D721Med (cell line): ENCODE results near the gene FAM124B.

Experiments
- DNase-seq: peaks from one replicate; pipeline ENCODE4 v3.0.0; 2011; ENCODE audit warnings: low spot score; ENCODE audit not compliant: insufficient read length
- FAIRE-seq: peaks from 2 replicates; lab custom pipeline; 2011; peaks lifted over from hg19 to GRCh38; lab: Jason Lieb, UNC
- TF ChIP-seq, protein P1 (sequence below): IDR thresholded peaks from 2 replicates; pipeline ENCODE4 v1.5.1; 2012; ENCODE audit warnings: mild to moderate bottlenecking, control low read depth; ENCODE audit not compliant: insufficient read depth; ENCODE audit errors: missing control alignments

FAM124B gene, protein sequence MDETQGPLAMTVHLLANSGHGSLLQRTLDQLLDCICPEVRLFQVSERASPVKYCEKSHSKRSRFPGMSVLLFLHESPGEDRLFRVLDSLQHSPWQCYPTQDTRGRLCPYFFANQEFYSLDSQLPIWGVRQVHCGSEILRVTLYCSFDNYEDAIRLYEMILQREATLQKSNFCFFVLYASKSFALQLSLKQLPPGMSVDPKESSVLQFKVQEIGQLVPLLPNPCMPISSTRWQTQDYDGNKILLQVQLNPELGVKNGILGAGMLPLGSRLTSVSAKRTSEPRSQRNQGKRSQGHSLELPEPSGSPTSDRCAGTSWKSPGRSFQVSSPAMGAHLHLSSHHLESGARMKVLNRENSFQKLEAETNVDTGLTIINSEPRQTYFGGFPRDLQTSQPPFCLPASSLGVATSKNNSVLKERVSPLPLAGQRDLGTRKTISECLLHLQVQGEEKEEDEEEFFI

DNA sequence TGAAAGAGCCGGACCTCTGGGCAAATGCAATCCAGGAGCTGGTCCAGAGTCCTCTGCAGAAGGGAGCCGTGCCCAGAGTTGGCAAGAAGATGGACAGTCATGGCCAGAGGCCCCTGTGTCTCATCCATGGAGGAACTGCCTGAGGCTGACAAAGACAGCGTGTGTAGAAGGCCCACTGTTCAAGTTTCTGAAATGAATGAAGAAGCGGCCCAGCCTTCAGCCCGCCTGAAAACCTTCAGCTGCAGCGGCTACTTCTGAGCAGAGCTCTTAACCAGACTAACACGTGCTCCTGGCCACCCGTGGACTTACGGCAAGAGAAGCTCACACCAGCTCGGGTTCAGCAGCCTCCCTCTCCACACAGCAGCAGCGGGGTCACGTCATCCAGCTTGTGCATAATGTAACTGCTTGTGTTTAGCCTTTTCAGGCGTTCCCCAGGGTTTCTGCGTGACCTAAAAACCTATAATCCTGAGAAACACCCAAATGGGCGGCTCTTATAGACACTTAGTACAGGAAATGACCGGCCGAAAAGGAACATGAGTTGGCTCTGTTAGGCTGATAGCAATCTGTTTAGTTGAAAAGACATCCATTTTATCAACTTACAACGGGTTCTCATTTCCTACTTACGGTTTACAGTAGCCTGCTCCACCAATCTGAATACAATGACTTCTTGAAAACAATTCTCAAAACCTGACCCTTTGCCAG lies at the start of gene FAM124B:
FAM124B (minus strand) TSS at position 467 of the 702 bp plus-strand sequence; CDS start at position 128, 339 bp downstream.
- TF ChIP-seq, protein P1, sequence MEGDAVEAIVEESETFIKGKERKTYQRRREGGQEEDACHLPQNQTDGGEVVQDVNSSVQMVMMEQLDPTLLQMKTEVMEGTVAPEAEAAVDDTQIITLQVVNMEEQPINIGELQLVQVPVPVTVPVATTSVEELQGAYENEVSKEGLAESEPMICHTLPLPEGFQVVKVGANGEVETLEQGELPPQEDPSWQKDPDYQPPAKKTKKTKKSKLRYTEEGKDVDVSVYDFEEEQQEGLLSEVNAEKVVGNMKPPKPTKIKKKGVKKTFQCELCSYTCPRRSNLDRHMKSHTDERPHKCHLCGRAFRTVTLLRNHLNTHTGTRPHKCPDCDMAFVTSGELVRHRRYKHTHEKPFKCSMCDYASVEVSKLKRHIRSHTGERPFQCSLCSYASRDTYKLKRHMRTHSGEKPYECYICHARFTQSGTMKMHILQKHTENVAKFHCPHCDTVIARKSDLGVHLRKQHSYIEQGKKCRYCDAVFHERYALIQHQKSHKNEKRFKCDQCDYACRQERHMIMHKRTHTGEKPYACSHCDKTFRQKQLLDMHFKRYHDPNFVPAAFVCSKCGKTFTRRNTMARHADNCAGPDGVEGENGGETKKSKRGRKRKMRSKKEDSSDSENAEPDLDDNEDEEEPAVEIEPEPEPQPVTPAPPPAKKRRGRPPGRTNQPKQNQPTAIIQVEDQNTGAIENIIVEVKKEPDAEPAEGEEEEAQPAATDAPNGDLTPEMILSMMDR, result no peak
- no peak for DNase-seq
- no peak for FAIRE-seq

DNA sequence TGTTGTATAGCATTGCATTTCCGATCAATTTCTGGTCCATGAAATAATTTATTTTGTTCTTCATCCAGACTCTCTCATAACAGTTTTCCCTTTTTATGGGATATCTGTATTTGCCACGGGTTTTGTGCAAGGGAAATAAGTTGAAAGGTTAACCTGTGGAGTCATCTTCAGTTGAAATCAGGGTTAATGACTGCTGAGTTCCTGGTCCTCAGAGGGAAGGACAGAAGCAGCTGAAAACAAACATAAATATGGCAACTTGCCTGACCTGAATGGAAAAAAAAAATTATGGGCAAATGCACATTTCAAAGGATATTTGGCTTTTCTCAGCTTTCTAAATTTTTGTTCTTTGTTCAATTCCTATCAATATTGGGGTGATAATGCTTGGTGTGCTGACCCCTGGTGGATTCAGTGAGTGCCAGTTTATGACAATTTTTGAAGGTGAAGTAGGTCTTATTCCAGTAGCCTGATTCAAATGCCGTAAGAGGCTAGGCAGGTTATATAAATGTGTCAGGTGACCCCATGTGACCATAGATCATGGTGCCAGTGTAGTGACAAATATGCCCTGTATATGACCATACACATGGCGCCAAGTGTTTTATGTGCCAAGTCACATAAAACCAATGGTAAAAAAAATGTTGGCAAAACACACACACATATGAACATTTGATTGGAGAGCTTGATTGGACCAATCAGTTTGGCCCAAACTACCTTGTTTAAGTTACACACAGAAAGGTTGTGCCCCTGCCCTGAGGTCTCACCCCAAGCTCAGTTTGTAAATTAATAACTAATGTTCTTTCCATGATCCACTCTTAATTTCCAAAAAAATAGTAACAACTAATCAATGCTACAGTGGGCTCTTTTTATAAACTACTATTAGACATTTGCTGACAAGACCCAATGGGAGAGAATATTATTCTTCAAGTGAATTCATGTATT lies 47.6 kb upstream of the FAM124B start:
- DNase-seq, result no peak
- TF ChIP-seq, protein P1, result peak; percentile 47
- FAIRE-seq, result no peak

DNA sequence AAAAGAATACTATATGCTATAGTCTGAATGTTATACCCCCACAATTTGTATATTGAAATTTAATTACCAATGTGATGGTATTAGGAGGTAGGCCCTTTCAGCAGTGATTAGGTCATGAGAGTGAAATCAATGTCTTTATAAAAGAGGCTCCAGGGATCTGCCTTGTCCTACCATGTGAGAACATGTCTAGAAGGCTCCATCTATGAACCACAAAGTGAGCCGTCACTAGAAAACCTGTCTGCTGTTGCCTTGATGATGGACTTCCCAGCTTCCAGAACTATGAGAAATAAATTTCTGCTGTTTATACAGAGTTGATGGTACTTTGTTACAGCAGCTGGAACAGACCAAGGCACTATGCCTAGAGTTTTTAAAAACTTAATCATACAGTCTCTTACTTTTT lies 46.3 kb upstream of the FAM124B start:
- DNase-seq (no peak), FAIRE-seq (no peak)
- TF ChIP-seq, protein P1, result no peak

DNA sequence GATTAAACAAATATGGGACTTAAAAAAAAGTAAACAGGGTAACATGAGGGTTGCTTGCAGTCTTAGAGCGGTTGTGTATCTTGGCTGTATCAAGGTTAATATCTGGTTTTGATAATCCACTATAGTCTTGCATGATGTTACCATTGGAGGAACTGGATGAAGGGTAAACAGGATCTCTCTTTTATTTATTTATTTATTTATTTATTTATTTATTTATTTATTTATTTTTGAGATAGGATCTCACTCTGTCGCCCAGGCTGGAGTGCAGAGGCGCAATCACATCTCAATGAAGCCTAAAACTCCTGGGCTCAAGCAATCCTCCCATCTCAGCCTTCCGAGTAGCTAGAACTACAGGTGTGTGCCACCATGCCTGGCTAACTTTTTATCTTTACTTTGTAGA lies 42.9 kb upstream of the FAM124B start:
- no peak for DNase-seq
- FAIRE-seq, result no peak
- TF ChIP-seq, protein P1, result no peak

DNA sequence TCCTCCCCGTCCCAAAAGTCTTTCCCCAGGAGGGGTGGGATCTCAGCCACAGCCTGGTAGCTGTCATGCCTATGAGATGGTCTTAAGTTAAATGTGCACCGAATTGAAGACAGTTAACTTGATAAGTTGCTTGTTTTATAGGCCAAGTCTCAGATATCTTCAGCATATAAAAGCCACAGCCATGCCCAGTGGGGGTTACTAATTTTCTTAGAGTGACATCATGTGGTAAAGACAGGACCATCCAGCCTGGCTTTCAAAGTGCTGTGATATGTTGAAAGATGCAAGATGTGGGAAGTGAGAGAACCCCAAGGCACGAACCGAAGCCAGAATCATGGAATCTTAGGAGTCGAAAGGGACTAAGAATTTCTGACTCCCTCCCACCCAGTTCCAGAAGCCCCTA lies 42.1 kb upstream of the FAM124B start:
- DNase-seq, result no peak
- no peak for FAIRE-seq
- TF ChIP-seq, protein P1, result no peak

DNA sequence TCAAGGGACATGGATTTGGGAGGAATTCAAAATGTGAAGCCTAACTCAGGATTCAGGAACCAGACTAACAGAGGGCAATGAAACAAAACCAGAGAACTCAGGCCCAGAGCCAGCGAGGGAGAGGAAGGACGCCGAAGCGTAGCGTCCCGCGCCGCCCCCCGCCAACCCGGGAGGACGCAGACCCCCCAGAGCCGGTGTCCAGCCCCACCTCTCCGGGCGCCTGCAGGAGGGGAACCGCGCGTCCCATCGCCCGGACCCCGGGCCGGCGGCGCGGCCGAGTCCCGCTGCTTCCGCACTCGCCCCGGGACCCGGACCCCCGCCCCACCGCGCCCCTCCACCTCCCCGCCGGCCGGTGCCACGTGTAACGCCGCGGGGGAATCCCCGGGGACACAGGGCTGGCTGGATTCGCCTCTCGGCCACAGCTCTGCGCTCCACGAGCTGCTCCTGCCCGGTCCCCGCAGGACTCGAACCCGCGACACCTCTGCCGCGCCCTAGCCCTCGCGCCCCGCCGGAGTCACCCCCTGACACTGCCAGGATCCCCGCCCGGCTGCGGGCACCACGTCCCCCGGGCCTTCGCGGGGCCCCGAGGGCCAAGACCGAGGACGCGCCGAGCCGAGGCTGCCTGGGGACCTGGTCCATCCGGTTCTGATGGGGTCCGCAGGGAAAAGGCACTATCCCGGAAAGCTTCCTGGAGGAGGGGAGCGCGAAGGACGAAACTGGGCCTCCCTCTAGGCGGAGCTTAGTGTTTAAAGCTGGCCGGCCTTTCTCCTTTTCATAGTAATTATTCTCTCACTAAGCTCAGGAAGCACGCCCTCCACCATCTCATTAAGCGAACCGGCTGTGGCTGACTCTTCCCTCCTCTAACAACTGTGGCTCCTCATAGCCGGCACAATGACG lies 40.4 kb upstream of the FAM124B start:
- no peak for FAIRE-seq
- no peak for DNase-seq
- TF ChIP-seq, protein P1, result no peak
